GM12874 (cell line): Measurements from ENCODE around the gene CD6.

Experiments
- TF ChIP-seq, protein P1 (sequence below): IDR thresholded peaks from 2 replicates; pipeline ENCODE4 v1.5.1; 2011; ENCODE audit warnings: low read depth, mild to moderate bottlenecking, control low read depth, low read length, moderate library complexity; ENCODE audit not compliant: insufficient read depth

CD6 gene

DNA sequence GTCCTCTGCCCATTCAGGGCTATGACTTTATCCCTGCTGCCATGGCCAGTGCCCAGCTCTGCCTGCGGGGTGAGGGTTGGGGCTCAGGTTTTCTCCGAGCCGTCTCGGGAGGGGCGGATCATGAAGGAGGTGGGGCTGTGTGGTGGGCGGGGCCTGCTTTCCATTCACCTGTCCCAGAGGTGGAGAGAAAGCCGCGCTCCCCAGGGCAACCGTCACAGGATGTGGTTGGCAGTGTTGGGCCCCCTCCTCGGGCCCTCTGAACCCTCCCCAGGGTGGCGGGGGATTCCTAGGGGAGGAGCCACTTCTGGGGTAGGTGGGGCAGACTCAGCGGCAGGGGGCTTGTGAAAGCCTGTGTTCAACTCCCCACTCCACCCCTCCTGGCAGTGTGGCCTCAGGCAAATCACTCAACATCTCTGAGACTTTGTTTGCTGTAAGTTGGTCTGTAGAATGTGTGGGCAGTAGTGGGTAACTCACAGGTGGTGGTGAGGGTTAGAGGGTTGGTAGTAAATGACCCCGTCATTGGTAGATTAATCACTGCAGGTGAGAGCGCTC is 50.3 kb downstream of the CD6 start:
- TF ChIP-seq, protein P1, sequence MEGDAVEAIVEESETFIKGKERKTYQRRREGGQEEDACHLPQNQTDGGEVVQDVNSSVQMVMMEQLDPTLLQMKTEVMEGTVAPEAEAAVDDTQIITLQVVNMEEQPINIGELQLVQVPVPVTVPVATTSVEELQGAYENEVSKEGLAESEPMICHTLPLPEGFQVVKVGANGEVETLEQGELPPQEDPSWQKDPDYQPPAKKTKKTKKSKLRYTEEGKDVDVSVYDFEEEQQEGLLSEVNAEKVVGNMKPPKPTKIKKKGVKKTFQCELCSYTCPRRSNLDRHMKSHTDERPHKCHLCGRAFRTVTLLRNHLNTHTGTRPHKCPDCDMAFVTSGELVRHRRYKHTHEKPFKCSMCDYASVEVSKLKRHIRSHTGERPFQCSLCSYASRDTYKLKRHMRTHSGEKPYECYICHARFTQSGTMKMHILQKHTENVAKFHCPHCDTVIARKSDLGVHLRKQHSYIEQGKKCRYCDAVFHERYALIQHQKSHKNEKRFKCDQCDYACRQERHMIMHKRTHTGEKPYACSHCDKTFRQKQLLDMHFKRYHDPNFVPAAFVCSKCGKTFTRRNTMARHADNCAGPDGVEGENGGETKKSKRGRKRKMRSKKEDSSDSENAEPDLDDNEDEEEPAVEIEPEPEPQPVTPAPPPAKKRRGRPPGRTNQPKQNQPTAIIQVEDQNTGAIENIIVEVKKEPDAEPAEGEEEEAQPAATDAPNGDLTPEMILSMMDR, result no peak

DNA sequence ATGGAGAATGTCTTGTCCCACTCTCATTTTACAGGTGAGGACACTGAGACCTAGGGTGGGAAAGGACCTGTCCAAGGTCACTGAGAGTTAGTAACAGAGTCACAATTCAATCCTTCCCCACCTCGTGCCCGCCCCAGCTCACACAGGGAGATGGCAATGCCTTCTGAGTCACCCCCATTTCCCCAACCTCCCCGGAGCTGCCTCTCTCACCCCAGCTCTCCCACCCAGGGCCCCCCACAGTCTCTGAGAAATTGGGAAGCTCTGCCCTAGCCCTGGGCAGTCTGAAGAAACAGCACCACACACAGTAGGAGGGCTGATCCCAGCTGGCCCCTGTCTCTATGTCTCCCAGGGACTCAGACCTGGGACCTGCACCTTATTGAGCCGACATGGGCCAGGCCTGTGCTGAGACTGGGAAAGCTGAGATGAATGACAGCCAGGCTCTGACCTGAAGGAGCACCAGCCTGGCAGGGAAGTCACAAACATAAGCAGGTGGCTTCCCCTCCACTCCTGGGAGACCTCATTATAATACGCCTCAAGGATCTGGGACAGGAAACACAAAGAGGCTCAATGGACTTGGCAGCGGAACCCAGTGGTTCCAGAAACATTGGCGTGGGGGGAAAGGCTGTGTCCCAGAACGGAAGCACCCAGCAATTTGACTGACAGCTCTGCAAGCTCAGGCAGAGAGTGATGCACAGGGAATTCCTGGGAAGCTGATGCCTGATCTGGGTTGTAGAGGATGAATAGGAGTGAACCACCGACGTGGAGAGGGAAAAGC is 51.0 kb downstream of the CD6 start:
- TF ChIP-seq, protein P1, result no peak

DNA sequence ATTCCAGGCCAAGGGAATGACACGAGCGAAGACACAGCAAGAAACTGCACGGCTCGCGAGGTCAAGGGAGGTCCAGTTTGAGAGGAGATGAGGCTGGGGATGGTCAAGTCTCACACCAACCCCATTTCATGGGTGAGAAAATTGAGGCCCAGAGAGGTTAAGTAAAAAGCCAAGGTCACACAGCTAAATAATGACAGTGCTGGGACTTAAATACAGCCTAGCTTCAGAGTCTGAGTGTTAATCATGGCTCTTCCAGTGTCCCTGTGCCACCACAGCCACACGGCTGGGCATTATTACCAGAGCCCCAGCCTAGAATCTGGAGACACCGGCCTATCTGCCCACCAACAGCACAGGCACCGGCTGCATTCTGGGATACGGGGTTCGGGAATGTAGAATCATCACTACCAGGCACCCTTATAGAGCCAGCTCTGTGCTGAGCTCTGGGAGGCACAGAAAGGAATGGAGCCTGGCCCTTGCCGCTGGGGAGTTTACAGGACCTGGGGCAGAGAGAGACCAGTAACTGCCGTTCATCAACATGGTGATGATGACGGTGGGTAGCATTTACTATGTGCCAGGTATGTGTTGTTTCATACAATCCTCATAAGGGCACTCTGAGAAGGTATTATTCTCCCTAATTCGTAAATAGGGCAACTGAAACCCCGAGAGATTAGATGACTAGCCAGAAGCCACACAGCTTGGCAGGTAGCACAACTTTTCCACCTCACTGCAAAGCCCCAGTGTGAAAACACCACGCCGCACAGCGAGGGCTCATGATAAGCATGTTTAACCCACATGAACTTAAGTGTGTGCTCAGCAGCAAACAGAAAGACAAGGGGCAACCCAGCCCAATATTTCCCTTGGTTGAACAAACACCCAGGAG is 51.8 kb downstream of the CD6 start:
- TF ChIP-seq, protein P1, result no peak

DNA sequence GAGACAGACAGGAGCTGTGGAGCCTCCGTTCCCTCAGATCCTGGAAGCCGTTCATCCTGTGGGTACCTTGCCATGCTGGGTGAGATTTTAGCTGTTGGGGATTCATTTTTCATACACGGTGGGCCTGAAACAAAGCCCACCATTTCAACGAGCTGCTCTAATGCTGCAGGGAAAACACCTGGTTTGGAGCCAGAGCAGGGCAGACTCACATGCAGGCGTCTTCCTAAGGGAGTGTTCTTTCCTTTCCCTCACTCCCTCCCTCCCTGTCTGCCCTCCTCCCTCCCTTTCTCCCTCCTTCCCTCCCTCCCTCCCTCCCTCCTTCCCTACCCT is 52.5 kb downstream of the CD6 start:
- TF ChIP-seq, protein P1, result no peak

DNA sequence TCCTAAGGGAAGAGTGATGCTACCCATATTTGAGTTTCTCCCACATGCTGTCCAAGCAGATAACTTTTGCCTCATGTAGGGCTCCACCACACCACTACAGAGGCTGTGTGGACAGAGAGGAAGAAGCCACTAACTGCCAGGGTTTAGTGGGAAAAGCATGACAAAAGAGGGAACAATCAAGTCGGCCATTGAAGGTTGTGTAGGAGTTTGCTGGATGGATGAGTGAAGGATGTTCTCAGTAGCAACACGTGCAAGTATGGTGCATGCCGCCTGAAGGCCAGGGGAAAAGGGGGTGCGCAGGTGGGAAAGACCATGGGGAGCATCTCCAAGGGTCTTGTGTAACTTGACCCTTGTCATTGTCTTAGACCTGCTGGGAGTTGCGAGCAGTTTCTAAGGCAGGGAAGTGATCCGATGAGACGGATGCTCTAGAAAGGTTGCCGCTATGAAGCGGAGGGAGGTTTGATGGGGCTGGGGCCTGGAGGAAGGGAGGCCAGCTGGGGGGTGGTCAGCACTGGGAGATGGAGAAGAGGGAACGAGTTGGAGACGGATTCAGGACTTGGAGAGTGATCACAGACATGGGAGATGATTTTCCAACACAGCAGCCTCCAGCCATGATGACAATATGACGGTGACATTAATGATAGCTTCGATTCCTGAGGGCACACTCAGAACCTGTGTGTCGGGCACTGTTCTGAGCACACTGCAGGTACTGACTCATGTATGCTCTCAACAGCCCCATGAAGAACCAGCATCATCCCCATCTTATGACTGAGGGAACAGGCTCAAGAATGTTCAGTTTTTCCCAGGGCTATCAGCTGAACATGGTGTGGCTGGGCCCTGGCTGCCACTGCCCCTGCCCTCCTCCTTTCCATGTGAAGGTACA is 53.7 kb downstream of the CD6 start:
- TF ChIP-seq, protein P1, result no peak

DNA sequence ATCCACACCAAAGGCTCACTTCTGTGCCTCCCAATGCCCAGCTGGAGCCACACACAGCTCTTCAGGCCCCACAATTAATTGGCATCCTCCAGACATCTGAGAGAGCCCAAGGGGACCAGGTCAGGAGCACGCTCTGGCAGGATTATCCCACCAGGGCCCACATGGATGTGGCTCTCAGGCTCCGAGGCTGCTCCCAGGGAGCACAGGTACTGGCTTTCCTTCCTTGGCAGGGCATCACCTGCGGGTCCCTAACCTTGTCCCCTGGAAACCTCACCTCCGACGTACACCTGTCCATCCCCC is 54.3 kb downstream of the CD6 start:
- TF ChIP-seq, protein P1, result no peak
